ENCODE results near the gene RABL6. TPM values are rescaled to one million over a fixed set of nuclear protein-coding genes. Genes with fewer than 3 reads are reported as not detected.

The RABL6 gene
- total RNA-seq, 1 donor from 2014 or later: 71.2 TPM

- H2AFZ ChIP-seq (replicated peaks): no peak overlapping the region
- H3K4me2 ChIP-seq: no peak overlapping the region
- H4K20me1 ChIP-seq (ENCODE audit: low read depth): no peaks in the 10 kb centered on the region
- peaks cover 34% of the 10 kb centered on the region for H3K27me3 Mint-ChIP-seq (ENCODE audit: insufficient read depth, low read depth)
- H3K27ac Mint-ChIP-seq: no peak overlapping the region
- no peaks in the 10 kb centered on the region for H3K79me2 ChIP-seq (ENCODE audit: low read depth)
- H3K4me1 ChIP-seq: no peaks in the 10 kb centered on the region
- H3K9me3 Mint-ChIP-seq: peaks cover 23% of the 10 kb centered on the region
- H3K4me3 ChIP-seq: no peak overlapping the region
- no peak overlapping the region for H3K9ac ChIP-seq
- H3F3A ChIP-seq (ENCODE audit: low read depth): no peaks in the 10 kb centered on the region
- no peaks in the 10 kb centered on the region for H3K9me3 ChIP-seq (ENCODE audit: low read depth)
- TF ChIP-seq EZH2phosphoT487 (IDR thresholded peaks at IDR 0.05) (no peak), EZH2 (IDR thresholded peaks at IDR 0.05) (no peak)
- TF ChIP-seq, protein P1, sequence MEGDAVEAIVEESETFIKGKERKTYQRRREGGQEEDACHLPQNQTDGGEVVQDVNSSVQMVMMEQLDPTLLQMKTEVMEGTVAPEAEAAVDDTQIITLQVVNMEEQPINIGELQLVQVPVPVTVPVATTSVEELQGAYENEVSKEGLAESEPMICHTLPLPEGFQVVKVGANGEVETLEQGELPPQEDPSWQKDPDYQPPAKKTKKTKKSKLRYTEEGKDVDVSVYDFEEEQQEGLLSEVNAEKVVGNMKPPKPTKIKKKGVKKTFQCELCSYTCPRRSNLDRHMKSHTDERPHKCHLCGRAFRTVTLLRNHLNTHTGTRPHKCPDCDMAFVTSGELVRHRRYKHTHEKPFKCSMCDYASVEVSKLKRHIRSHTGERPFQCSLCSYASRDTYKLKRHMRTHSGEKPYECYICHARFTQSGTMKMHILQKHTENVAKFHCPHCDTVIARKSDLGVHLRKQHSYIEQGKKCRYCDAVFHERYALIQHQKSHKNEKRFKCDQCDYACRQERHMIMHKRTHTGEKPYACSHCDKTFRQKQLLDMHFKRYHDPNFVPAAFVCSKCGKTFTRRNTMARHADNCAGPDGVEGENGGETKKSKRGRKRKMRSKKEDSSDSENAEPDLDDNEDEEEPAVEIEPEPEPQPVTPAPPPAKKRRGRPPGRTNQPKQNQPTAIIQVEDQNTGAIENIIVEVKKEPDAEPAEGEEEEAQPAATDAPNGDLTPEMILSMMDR (IDR thresholded peaks at IDR 0.05): no peak
- no peak overlapping the region for H3K27ac ChIP-seq
- no peaks in the 10 kb centered on the region for H3K36me3 Mint-ChIP-seq
- H3K36me3 ChIP-seq: no peaks in the 10 kb centered on the region
- DNase-seq (ENCODE audit: low spot score): no peak
- peaks cover 41% of the 10 kb centered on the region for H3K27me3 ChIP-seq
- H3K4me1 Mint-ChIP-seq: peaks cover 11% of the 10 kb centered on the region
- peak overlapping the region; percentile 36 for H3K4me3 Mint-ChIP-seq
Measured at GRCh38 chr9:136776947-136777346, 30.8 kb upstream of the RABL6 start.

DNA sequence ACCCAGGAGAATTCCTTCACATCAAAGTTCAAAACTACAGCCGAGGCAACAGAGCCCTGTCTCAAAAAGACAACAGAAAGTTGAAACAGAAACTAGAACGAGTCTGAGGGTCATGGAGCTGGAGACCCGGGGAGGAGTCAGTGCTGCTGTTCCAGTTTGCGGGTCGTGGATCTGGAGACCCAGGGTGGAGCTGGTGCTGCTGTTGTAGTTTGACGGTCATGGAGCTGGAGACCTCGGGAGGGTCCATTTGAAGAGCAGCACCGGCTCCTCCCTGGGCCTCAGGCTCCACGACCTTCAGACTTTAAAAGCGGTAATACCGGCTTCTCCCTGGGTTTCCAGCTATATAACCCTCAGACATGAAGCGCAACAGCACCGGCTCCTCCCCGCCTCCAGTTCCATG, 30.4 kb upstream of the RABL6 start:
- TF ChIP-seq EZH2phosphoT487 (IDR thresholded peaks at IDR 0.05): no peak
- TF ChIP-seq, protein P1 (IDR thresholded peaks at IDR 0.05): no peak
- no peak for TF ChIP-seq EZH2 (IDR thresholded peaks at IDR 0.05)
- H3K27me3 Mint-ChIP-seq (ENCODE audit: insufficient read depth, low read depth): peaks cover 30% of the 10 kb centered on the region
- H3K9me3 Mint-ChIP-seq: peaks cover 23% of the 10 kb centered on the region
- no peaks in the 10 kb centered on the region for H3K36me3 Mint-ChIP-seq
- Histone ChIP-seq H3K36me3 (no peaks in the 10 kb centered on the region), H2AFZ (replicated peaks) (no peak overlapping the region), H3K27me3 (peaks cover 44% of the 10 kb centered on the region), H3K27ac (no peak overlapping the region), H3K9ac (no peak overlapping the region), H3K79me2 (ENCODE audit: low read depth) (no peaks in the 10 kb centered on the region), H3K4me2 (no peak overlapping the region), H3K9me3 (ENCODE audit: low read depth) (no peaks in the 10 kb centered on the region), H3K4me1 (no peaks in the 10 kb centered on the region), H3F3A (ENCODE audit: low read depth) (no peaks in the 10 kb centered on the region), H4K20me1 (ENCODE audit: low read depth) (no peaks in the 10 kb centered on the region), H3K4me3 (no peak overlapping the region)
- DNase-seq (ENCODE audit: low spot score): no peak
- H3K4me1 Mint-ChIP-seq: peaks cover 11% of the 10 kb centered on the region
- no peak overlapping the region for H3K27ac Mint-ChIP-seq
- H3K4me3 Mint-ChIP-seq: peak overlapping the region; percentile 36

DNA sequence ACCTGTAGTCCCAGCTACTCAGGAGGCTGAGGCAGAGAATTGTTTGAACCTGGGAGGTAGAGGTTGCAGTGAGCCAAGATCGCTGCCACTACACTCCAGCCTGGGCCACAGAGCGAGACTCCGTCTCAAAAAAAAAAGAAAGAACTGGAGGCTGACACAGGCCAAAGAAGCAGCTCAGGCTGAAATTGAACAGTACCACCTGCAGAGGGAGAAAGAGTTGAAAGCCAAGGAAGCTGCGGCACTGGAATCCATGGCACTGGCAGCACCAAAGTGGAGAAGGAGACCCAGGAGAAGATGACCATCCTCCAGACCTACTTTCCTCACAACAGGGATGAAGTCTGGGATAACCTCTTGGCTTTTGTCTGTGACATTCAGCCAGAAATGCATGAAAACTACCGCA, 27.9 kb upstream of the RABL6 start:
- H3K27me3 Mint-ChIP-seq (ENCODE audit: insufficient read depth, low read depth): peaks cover 30% of the 10 kb centered on the region
- DNase-seq (ENCODE audit: low spot score): no peak

More for the DNA sequence above, 27.9 kb upstream of the RABL6 start:
- Mint-ChIP-seq H3K9me3 (peaks cover 14% of the 10 kb centered on the region), H3K4me1 (peaks cover 12% of the 10 kb centered on the region), H3K36me3 (no peaks in the 10 kb centered on the region), H3K4me3 (no peak overlapping the region), H3K27ac (no peak overlapping the region)
- no peak overlapping the region for H3K9ac ChIP-seq
- no peaks in the 10 kb centered on the region for H3K4me1 ChIP-seq
- no peak overlapping the region for H3K4me2 ChIP-seq
- no peak overlapping the region for H3K4me3 ChIP-seq
- H3K9me3 ChIP-seq (ENCODE audit: low read depth): no peaks in the 10 kb centered on the region
- no peaks in the 10 kb centered on the region for H3K79me2 ChIP-seq (ENCODE audit: low read depth)
- no peaks in the 10 kb centered on the region for H3F3A ChIP-seq (ENCODE audit: low read depth)
- H4K20me1 ChIP-seq (ENCODE audit: low read depth): no peaks in the 10 kb centered on the region
- no peak overlapping the region for H3K27ac ChIP-seq
- no peaks in the 10 kb centered on the region for H3K36me3 ChIP-seq
- peaks cover 48% of the 10 kb centered on the region for H3K27me3 ChIP-seq
- no peak overlapping the region for H2AFZ ChIP-seq (replicated peaks)
- TF ChIP-seq, protein P1 (IDR thresholded peaks at IDR 0.05): no peak
- TF ChIP-seq EZH2phosphoT487 (IDR thresholded peaks at IDR 0.05): no peak
- no peak for TF ChIP-seq EZH2 (IDR thresholded peaks at IDR 0.05)

Data from neural progenitor cell (in vitro differentiated cells).